Pancreas (tissue), 10 donors: ENCODE data around the gene CD28. TPM values are rescaled to one million over a fixed set of nuclear protein-coding genes. Genes with fewer than 3 reads are reported as not detected.

Source experiments
- ATAC-seq, 4 donors: fragments of 200-7000 bp; cut with Tn5 transposase; one replicate each; pipeline versions ENCODE4 v1.8.0 to v1.9.1; 2020; ENCODE audit warnings: mild to moderate bottlenecking in 4 of 4, moderate library complexity in 4 of 4
- DNase-seq, 6 donors: peaks; one replicate each; pipeline ENCODE4 v3.0.0-alpha.2; 2020
- FAIRE-seq: peaks from 2 replicates; lab custom pipeline; 2012; peaks lifted over from hg19 to GRCh38; lab: Jason Lieb, UNC
- H3K27ac ChIP-seq, 4 donors: fragments of 200-600 bp; sonication (generic); 1 replicate in 3 of 4; 2 replicates in 1 of 4; pipeline versions ENCODE4 v1.5.0 to v1.8.0; 2020
- H3K27me3 ChIP-seq, 4 donors: fragments of 200-600 bp; one replicate each; pipeline ENCODE4 v1.8.0; 2021
- H3K36me3 ChIP-seq, 3 donors: fragments of 200-600 bp; sonication (generic) in 1 of 3; one replicate each; pipeline versions ENCODE4 v1.5.0 to v1.8.0; 2020 to 2021
- H3K4me1 ChIP-seq, 3 donors: fragments of 200-600 bp; one replicate each; pipeline ENCODE4 v1.8.0; 2021
- H3K4me3 ChIP-seq, 4 donors: fragments of 200-600 bp; sonication (generic) in 2 of 4; one replicate each; pipeline versions ENCODE4 v1.5.0 to v1.8.0; 2020 to 2021
- H3K9me3 ChIP-seq, 4 donors: fragments of 200-600 bp; one replicate each; pipeline ENCODE4 v1.8.0; 2021
- whole genome bisulfite sequencing, 2 donors: extraction: QIAGEN DNeasy Blood & Tissue Kit; methylation state at CpG; one replicate each; pipeline ENCODE4 v1.1.7; 2013; 5-methylcytosine and 5-hydroxymethylcytosine counted together
- intact Hi-C, 3 donors: fragments of 100-400 bp; cut with DNase I; formaldehyde crosslinking; loops; one replicate each; pipeline versions ENCODE4 v1.11.1 to v1.14.2; 2022
- polyA plus RNA-seq, 2 donors: library from polyadenylated mRNA; stranded (reverse); fragments of 200-250 nt; gene quantifications; one replicate each; pipeline ENCODE4 v1.2.3, GENCODE V29; 2013
- total RNA-seq, 6 donors: library from RNA; stranded (reverse); fragmentation: NEBNext Ultra II Directional in 4 of 6; extraction: Animal tissue kit (Norgen Biotek cat#: 25700) in 4 of 6; gene quantifications; one replicate each; pipeline versions ENCODE4 v1.2.1 to v1.2.4, GENCODE V29; 2021 to 2023
- TF ChIP-seq, protein P1 (sequence below), 4 donors: fragments of 200-600 bp; sonication (generic) in 3 of 4; IDR thresholded peaks; one replicate each; pipeline versions ENCODE4 v1.5.0 to v1.8.0; 2021; ENCODE audit warnings: antibody characterized with exemption in 4 of 4
- donor health status: healthy with polysubstance abuse.
- donor health status: DM: no; HTN: no; CAD: no; lungs with moderate emphysema.
- donor health status: DM: no; HTN: no; CAD: no.
- donor health status: control.
- donor health status: control.
- donor health status: Bipolar disorder and iron deficiency.
- donor health status: DM: yes; HTN: yes; CAD: no.
- donor health status: DM: no; HTN: no; CAD: no.
- donor health status: DM: no; HTN: no; CAD: no.
- donor health status: DM: yes; HTN: yes; CAD: no.

Gene CD28
- total and polyA plus RNA-seq, 8 donors: 0.08 to 0.63 (median 0.28) TPM; not detected in 1

DNA sequence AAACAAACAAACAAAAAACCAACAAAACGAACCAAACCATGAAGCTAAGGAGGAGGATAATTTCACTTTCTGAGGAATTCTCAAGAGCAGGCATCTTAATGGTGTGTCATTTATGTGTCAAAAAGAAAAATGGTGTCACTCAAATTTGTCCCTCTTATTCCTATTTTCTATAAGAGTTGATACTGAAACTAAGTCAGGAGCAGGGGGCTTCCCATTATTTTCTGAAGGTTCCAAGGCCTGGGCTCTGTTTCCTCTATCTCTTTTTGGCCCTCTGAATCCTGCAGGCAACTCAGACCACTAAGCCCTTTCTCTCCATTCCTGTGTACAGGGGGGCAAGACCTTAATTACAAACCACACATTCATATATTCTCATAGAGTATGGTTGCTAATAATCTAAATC, 44.0 kb upstream of the CD28 start:
- FAIRE-seq: no peak
- 0% methylated on average over 1 of the region's 1 CpG for WGBS, 2 donors
- intact Hi-C loops: no loop called here

DNA sequence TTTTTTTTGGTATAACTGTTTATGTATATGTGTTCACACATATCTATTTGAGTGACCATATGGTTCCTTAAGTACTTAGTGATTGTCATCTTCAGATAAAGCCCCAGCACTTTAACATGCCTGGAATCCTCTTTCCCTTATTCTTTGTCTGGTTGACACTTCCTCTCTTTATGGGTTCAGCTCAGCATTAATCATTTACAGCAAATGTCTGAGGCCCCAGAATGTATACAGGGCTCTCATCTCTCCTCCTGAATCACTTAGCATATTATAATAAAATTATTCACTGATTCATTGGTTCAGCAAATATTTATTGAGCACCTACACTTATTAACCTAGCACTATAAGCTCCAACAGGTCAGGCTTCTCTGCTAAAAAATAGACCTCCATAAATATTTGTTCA, 43.5 kb upstream of the CD28 start:
- Histone ChIP-seq H3K4me3 (no peak overlapping the region), H3K27ac (no peak overlapping the region), H3K36me3 (no peaks in the 10 kb centered on the region), H3K9me3 (no peaks in the 10 kb centered on the region), H3K4me1 (peaks cover 0 to 12% (median 11%) of the 10 kb centered on the region in 3 donors), H3K27me3 (no peaks in the 10 kb centered on the region)
- intact Hi-C loops: no loop called here
- peak in 1 of 4 donors; percentile 9 for ATAC-seq
- no peak for FAIRE-seq
- DNase-seq: no peak
- TF ChIP-seq, protein P1, sequence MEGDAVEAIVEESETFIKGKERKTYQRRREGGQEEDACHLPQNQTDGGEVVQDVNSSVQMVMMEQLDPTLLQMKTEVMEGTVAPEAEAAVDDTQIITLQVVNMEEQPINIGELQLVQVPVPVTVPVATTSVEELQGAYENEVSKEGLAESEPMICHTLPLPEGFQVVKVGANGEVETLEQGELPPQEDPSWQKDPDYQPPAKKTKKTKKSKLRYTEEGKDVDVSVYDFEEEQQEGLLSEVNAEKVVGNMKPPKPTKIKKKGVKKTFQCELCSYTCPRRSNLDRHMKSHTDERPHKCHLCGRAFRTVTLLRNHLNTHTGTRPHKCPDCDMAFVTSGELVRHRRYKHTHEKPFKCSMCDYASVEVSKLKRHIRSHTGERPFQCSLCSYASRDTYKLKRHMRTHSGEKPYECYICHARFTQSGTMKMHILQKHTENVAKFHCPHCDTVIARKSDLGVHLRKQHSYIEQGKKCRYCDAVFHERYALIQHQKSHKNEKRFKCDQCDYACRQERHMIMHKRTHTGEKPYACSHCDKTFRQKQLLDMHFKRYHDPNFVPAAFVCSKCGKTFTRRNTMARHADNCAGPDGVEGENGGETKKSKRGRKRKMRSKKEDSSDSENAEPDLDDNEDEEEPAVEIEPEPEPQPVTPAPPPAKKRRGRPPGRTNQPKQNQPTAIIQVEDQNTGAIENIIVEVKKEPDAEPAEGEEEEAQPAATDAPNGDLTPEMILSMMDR (IDR thresholded peaks at IDR 0.05): no peak

More for the DNA sequence above, 44.0 kb upstream of the CD28 start:
- Histone ChIP-seq H3K4me3 (no peak overlapping the region), H3K27ac (no peak overlapping the region), H3K4me1 (peaks cover 0 to 12% (median 11%) of the 10 kb centered on the region in 3 donors), H3K27me3 (no peaks in the 10 kb centered on the region), H3K9me3 (no peaks in the 10 kb centered on the region), H3K36me3 (no peaks in the 10 kb centered on the region)
- no peak for DNase-seq
- TF ChIP-seq, protein P1 (IDR thresholded peaks at IDR 0.05): no peak
- no peak for ATAC-seq

GRCh38 chr2:203664029-203664755, 42.2 kb upstream of the CD28 start:
- TF ChIP-seq, protein P1 (IDR thresholded peaks at IDR 0.05): no peak
- FAIRE-seq: no peak

DNA sequence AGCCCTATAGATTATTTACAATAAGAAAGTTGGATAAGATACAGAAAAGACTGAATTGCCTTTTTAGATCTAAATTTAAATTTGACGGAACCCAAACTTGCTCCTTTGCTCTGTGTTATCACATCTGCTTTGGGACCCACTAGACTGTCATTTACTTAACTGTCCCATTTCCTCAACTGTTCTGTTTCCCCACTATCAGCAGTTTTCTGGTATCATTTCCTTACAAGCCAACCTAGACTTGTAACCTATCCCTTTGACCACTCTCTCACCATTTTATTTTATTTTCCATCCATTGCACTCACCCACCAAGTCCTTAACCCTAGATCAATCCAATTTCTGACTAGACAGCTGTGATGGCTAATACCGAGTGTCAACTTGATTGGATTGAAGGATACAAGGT, 38.6 kb upstream of the CD28 start:
- Histone ChIP-seq H3K27me3 (no peaks in the 10 kb centered on the region), H3K4me3 (no peak overlapping the region), H3K4me1 (peaks cover 0 to 11% (median 7%) of the 10 kb centered on the region in 3 donors), H3K27ac (no peak overlapping the region), H3K9me3 (no peaks in the 10 kb centered on the region), H3K36me3 (no peaks in the 10 kb centered on the region)
- DNase-seq (no peak), FAIRE-seq (no peak), ATAC-seq (no peak)
- intact Hi-C loops: no loop called here
- TF ChIP-seq, protein P1 (IDR thresholded peaks at IDR 0.05): no peak
- 88 to 95% methylated on average over 2 of the region's 2 CpGs for WGBS, 2 donors

More at GRCh38 chr2:203664029-203664755, 42.2 kb upstream of the CD28 start:
- intact Hi-C loops: no loop called here
- ATAC-seq: no peak
- Histone ChIP-seq H3K27me3 (no peaks in the 10 kb centered on the region), H3K4me1 (peaks cover 0 to 12% (median 11%) of the 10 kb centered on the region in 3 donors), H3K9me3 (no peaks in the 10 kb centered on the region), H3K4me3 (no peak overlapping the region), H3K27ac (no peak overlapping the region), H3K36me3 (no peaks in the 10 kb centered on the region)
- DNase-seq: no peak
- 68 to 74% methylated on average over 7 of the region's 7 CpGs for WGBS, 2 donors

- ATAC-seq: no peak
- TF ChIP-seq, protein P1 (IDR thresholded peaks at IDR 0.05): no peak
- Histone ChIP-seq H3K4me1 (peaks cover 0 to 7% (median 4%) of the 10 kb centered on the region in 3 donors), H3K27ac (no peak overlapping the region), H3K36me3 (no peaks in the 10 kb centered on the region), H3K27me3 (no peaks in the 10 kb centered on the region), H3K9me3 (no peaks in the 10 kb centered on the region), H3K4me3 (no peak overlapping the region)
- intact Hi-C loops: no loop called here
- 52 to 63% methylated on average over 2 of the region's 2 CpGs for WGBS, 2 donors
- no peak for FAIRE-seq
- no peak for DNase-seq
These were observed 36.6 kb upstream of the CD28 start for GRCh38 chr2:203669820-203670219.
